HG02885 (cell line): ENCODE measurements around the gene CLCF1.

Experiments used
- ATAC-seq: cut with Tn5 transposase; IDR thresholded peaks from one replicate; pipeline ENCODE4 v1.9.1; 2021; ENCODE audit warnings: mild to moderate bottlenecking; ENCODE audit not compliant: unreplicated experiment, poor library complexity

Gene CLCF1

GRCh38 chr11:67396587-67397389 lies 23.4 kb upstream of the CLCF1 start:
- no peak for ATAC-seq

- no peak for ATAC-seq
Observed at GRCh38 chr11:67396259-67396581, 22.8 kb upstream of the CLCF1 start.

GRCh38 chr11:67395555-67396258 lies 22.3 kb upstream of the CLCF1 start:
- no peak for ATAC-seq

GRCh38 chr11:67393990-67394389 lies 20.6 kb upstream of the CLCF1 start:
- no peak for ATAC-seq

- no peak for ATAC-seq
Observed at GRCh38 chr11:67393437-67393836, 20.0 kb upstream of the CLCF1 start.

GRCh38 chr11:67392183-67392715 lies 18.9 kb upstream of the CLCF1 start:
- no peak for ATAC-seq

GRCh38 chr11:67391304-67392182 lies 18.1 kb upstream of the CLCF1 start, which contains the start of gene RAD9A:
Gene RAD9A (plus strand): TSS chr11:67391986. CDS start chr11:67392045, 59 bp downstream.
- ATAC-seq = peak; percentile 79

GRCh38 chr11:67390947-67391303 lies 17.5 kb upstream of the CLCF1 start:
- no peak for ATAC-seq

- no peak for ATAC-seq
Observed at GRCh38 chr11:67389477-67389876, 16.1 kb upstream of the CLCF1 start.

GRCh38 chr11:67387518-67387917 lies 14.1 kb upstream of the CLCF1 start:
- no peak for ATAC-seq

GRCh38 chr11:67387069-67387468 lies 13.7 kb upstream of the CLCF1 start:
- no peak for ATAC-seq

GRCh38 chr11:67384851-67385366 lies 11.5 kb upstream of the CLCF1 start:
- no peak for ATAC-seq

GRCh38 chr11:67382276-67383136 lies 9.1 kb upstream of the CLCF1 start:
- ATAC-seq = no peak

GRCh38 chr11:67381244-67381972 lies 8.0 kb upstream of the CLCF1 start:
- no peak for ATAC-seq

GRCh38 chr11:67379061-67380058 lies 6.0 kb upstream of the CLCF1 start:
- ATAC-seq = no peak

GRCh38 chr11:67378544-67378943 lies 5.1 kb upstream of the CLCF1 start:
- no peak for ATAC-seq

GRCh38 chr11:67376873-67377808 lies 3.7 kb upstream of the CLCF1 start:
- ATAC-seq = no peak
